Measurements from ENCODE around the gene AMN1.

The AMN1 gene

DNA sequence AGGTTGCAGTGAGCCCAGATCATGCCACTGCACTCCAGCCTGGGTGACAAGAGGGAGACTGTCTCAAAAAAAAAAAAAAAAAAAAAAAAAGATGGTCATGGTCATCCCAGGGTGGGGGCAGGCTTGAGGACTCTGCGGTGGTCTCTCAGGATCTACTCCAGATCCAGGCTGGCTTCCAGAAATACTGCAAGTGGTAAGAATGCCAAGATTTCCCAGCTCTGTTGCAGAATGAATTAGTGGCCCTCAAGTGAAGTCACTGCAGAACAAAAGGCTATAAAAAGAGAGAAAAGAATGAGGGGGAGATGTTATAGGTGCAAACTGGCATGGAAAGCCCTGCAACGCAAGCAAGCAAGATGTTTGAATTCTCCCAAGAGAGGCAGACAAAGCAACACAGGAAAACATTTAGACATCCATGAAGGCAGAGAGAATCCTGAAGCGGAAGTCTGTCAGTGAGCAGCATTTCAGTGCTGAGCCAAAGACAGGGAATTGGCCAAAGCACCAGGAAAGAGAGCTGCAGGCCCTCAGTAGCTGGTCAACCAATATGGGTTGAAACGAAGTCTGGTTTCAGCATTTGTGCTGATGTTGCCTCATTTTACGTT lies 101.3 kb downstream of the AMN1 start:
- TF ChIP-seq, protein P1, sequence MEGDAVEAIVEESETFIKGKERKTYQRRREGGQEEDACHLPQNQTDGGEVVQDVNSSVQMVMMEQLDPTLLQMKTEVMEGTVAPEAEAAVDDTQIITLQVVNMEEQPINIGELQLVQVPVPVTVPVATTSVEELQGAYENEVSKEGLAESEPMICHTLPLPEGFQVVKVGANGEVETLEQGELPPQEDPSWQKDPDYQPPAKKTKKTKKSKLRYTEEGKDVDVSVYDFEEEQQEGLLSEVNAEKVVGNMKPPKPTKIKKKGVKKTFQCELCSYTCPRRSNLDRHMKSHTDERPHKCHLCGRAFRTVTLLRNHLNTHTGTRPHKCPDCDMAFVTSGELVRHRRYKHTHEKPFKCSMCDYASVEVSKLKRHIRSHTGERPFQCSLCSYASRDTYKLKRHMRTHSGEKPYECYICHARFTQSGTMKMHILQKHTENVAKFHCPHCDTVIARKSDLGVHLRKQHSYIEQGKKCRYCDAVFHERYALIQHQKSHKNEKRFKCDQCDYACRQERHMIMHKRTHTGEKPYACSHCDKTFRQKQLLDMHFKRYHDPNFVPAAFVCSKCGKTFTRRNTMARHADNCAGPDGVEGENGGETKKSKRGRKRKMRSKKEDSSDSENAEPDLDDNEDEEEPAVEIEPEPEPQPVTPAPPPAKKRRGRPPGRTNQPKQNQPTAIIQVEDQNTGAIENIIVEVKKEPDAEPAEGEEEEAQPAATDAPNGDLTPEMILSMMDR (conservative IDR thresholded peaks at IDR 0.05; ENCODE audit: low read length): no peak
- no peak overlapping the region for H3K4me3 ChIP-seq (ENCODE audit: low read length)
- DNase-seq (ENCODE audit: low read depth): no peak

DNA sequence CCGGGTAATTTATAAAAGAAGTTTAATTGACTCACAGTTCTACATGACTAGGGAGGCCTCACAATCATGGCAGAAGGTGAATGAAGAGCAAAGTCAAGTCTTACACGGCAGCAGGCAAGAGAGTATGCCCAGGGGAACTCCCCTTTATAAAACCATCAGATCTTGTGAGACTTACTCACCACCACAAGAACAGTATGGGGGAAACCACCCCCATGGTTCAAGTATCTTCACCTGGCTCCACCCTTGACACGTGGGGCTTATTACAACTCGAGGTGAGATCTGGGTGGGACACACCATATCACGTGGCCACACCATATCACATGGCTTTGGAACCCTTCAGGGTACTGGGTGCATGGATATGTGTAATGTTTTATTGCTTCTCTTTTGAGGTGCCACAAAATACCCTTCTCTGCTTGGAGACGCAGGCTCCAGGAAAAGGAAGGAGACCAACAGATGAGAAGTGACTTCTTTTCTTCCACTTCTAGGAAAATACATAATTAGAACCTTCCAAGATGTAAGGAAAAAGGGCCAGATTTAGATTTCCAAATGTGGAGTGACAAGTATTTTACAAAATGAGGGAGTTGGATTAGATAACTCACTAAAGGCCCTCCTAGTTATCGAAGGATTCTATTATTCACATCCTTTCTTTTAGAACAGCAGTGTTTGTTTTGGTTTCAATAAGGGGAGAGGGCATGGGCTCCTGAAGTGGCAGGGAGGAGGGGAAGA lies 102.4 kb downstream of the AMN1 start:
- DNase-seq (ENCODE audit: low read depth): no peak
- TF ChIP-seq, protein P1 (conservative IDR thresholded peaks at IDR 0.05; ENCODE audit: low read length): no peak

DNA sequence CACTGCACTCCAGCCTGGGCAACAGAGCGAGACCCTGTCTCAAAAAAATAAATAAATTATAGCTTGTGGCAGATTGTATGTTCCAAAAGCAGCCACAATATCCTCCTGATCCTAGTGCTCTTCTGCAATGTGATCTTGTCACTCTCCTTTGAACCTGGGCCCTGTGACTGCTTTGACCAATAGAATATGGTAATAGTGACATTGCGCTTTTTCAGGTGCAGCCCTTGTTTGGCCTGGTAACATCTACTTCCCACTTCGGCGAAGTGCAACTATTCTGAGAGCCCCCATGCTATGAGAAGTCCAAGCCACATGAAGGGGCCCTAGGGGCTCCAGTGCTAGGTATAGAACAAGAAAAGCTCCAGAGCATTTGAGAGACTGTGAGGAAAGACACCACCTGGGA lies 106.8 kb downstream of the AMN1 start:
- DNase-seq (ENCODE audit: low read depth): no peak
- TF ChIP-seq, protein P1 (conservative IDR thresholded peaks at IDR 0.05; ENCODE audit: low read length): no peak
- no peak overlapping the region for H3K4me3 ChIP-seq (ENCODE audit: low read length)

More for the DNA sequence above, 102.4 kb downstream of the AMN1 start:
- no peak overlapping the region for H3K4me3 ChIP-seq (ENCODE audit: low read length)
